DOHH2 (cell line): ENCODE measurements around the gene DCAF8.

Experiments
- EZH2phosphoT487 ChIP-seq: fragments of 200-600 bp; sonication (generic); IDR thresholded peaks from 2 replicates; pipeline ENCODE4 v1.6.1; 2017; ENCODE audit warnings: borderline replicate concordance, mild to moderate bottlenecking, antibody characterized with exemption, low read length, moderate library complexity, mixed read lengths
- TF ChIP-seq, protein P1 (sequence below): fragments of 200-600 bp; sonication (generic); IDR thresholded peaks from one replicate; pipeline ENCODE4 v1.5.1; 2014; ENCODE audit warnings: antibody characterized with exemption, mild to moderate bottlenecking, low read depth, low read length; ENCODE audit not compliant: poor library complexity, severe bottlenecking

DNA sequence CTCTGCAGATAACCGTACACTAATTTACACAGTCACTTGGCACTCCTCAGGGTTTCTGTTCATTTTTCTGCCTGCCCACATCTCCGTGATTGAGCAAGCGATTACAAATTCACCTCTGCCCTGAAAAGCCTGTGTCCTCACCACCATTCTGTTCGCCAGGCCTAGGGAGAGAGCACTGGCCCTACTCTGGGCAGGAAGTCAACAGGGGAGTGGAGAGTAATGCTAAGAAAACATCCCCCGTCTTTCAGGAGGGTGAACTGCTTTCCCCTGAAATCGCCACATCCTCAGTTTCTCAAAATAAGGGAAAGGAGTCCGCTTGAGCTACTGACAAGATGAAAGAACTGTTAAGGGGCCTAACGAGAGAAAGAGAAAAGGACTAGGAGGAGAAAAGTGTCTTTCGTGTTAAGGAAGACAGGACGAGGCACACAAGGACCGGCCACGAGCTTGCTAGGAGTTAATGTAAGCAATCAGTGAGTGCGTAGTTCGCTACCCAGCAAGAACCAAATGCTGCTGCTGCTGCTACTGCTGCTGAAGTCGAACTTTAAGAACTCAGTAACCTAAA lies 22.0 kb upstream of the DCAF8 start:
- TF ChIP-seq, protein P1, sequence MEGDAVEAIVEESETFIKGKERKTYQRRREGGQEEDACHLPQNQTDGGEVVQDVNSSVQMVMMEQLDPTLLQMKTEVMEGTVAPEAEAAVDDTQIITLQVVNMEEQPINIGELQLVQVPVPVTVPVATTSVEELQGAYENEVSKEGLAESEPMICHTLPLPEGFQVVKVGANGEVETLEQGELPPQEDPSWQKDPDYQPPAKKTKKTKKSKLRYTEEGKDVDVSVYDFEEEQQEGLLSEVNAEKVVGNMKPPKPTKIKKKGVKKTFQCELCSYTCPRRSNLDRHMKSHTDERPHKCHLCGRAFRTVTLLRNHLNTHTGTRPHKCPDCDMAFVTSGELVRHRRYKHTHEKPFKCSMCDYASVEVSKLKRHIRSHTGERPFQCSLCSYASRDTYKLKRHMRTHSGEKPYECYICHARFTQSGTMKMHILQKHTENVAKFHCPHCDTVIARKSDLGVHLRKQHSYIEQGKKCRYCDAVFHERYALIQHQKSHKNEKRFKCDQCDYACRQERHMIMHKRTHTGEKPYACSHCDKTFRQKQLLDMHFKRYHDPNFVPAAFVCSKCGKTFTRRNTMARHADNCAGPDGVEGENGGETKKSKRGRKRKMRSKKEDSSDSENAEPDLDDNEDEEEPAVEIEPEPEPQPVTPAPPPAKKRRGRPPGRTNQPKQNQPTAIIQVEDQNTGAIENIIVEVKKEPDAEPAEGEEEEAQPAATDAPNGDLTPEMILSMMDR = no peak
- TF ChIP-seq EZH2phosphoT487 = no peak
